Body of pancreas (tissue), 4 donors: ENCODE data around the gene GJB3.
"Not testable (repeated sequence)": the region's sequence is repeated elsewhere in the genome, so short reads cannot be mapped to it uniquely, and the experiment has no call there.

Experiments
- CTCF ChIP-seq, 7 experiments: fragments of 450-650 bp in 4 of 7; fragments of 200-600 bp in 3 of 7; sonication (generic) in 3 of 7; IDR thresholded peaks; one replicate each; pipeline ENCODE4 v1.5.1; 2016 to 2019; ENCODE audit warnings: antibody characterized with exemption in 7 of 7
- POLR2A ChIP-seq, 3 donors: fragments of 450-650 bp; IDR thresholded peaks; one replicate each; pipeline ENCODE4 v1.6.1; 2016; ENCODE audit warnings: antibody characterized with exemption in 3 of 3, mild to moderate bottlenecking in 2 of 3

- TF ChIP-seq POLR2A, CTCF (IDR thresholded peaks at IDR 0.05): not testable (repeated sequence)
Measured at GRCh38 chr1:34818862-34819261, 37.8 kb downstream of the GJB3 start.
